CD14-positive monocyte (primary cell): ENCODE results near the gene ARL14. TPM values are rescaled to one million over a fixed set of nuclear protein-coding genes. Genes with fewer than 3 reads are reported as not detected.

Experiments
- DNase-seq, 3 donors: peaks; one replicate each; pipeline ENCODE4 v3.0.0-alpha.2; 2011 to 2022
- H2AFZ ChIP-seq: 2 replicates; pipeline ENCODE4 v1.6.0; 2012; ENCODE audit warnings: mild to moderate bottlenecking, low read depth, low read length, inconsistent platforms; ENCODE audit not compliant: insufficient read depth, poor library complexity, severe bottlenecking
- H3K27ac ChIP-seq, 2 donors: 1 replicate in 1 of 2; 2 replicates in 1 of 2; pipeline ENCODE4 v1.5.1; 2012 to 2013; ENCODE audit warnings: low read length in 2 of 2, control low read depth in 1 of 2, inconsistent platforms in 1 of 2, low read depth in 1 of 2, mild to moderate bottlenecking in 1 of 2
- H3K27me3 ChIP-seq, 2 donors: one replicate each; pipeline versions ENCODE4 v1.6.0 to v1.6.1; 2011 to 2013; ENCODE audit warnings: low read length in 2 of 2; ENCODE audit not compliant: control insufficient read depth in 2 of 2, insufficient read depth in 2 of 2
- H3K36me3 ChIP-seq, 2 donors: replicated peaks in 1 of 2; 1 replicate in 1 of 2; 2 replicates in 1 of 2; pipeline versions ENCODE4 v1.5.1 to v1.6.1; 2012 to 2013; ENCODE audit warnings: low read length in 2 of 2, control low read depth in 1 of 2, inconsistent platforms in 1 of 2, mild to moderate bottlenecking in 1 of 2; ENCODE audit not compliant: insufficient read depth in 2 of 2, control insufficient read depth in 1 of 2
- H3K4me1 ChIP-seq, 2 donors: 1 replicate in 1 of 2; 2 replicates in 1 of 2; pipeline versions ENCODE4 v1.5.1 to v1.6.1; 2012 to 2013; ENCODE audit warnings: low read length in 2 of 2, control low read depth in 1 of 2, inconsistent platforms in 1 of 2, mild to moderate bottlenecking in 1 of 2, moderate library complexity in 1 of 2; ENCODE audit not compliant: insufficient read depth in 2 of 2, control insufficient read depth in 1 of 2
- H3K4me2 ChIP-seq: replicated peaks from 2 replicates; pipeline ENCODE3; 2012; ENCODE audit warnings: low read length, moderate library complexity, mild to moderate bottlenecking; ENCODE audit not compliant: poor library complexity, severe bottlenecking; ENCODE audit errors: extremely low read depth
- H3K4me3 ChIP-seq, 3 experiments: fragments of 200-600 bp in 1 of 3; sonication (generic) in 1 of 3; replicated peaks in 1 of 3; 1 replicate in 2 of 3; 2 replicates in 1 of 3; pipeline ENCODE4 v1.5.1; 2011 to 2013; ENCODE audit warnings: low read length in 3 of 3, mild to moderate bottlenecking in 3 of 3, control low read depth in 2 of 3, low read depth in 2 of 3, inconsistent platforms in 1 of 3, moderate library complexity in 1 of 3
- H3K79me2 ChIP-seq: 2 replicates; pipeline ENCODE4 v1.6.0; 2012; ENCODE audit warnings: mild to moderate bottlenecking, control low read depth, inconsistent platforms, low read length, moderate library complexity; ENCODE audit not compliant: insufficient read depth
- H3K9ac ChIP-seq: 2 replicates; pipeline ENCODE4 v1.6.0; 2017; ENCODE audit warnings: low read length, mild to moderate bottlenecking; ENCODE audit not compliant: insufficient read depth, poor library complexity, severe bottlenecking
- H3K9me3 ChIP-seq, 2 donors: replicated peaks in 1 of 2; 1 replicate in 1 of 2; 2 replicates in 1 of 2; pipeline versions ENCODE4 v1.5.1 to v1.6.1; 2012 to 2013; ENCODE audit warnings: low read length in 2 of 2, control low read depth in 1 of 2; ENCODE audit not compliant: control insufficient read depth in 1 of 2, insufficient read depth in 1 of 2
- H4K20me1 ChIP-seq: 2 replicates; pipeline ENCODE4 v1.6.0; 2012; ENCODE audit warnings: mild to moderate bottlenecking, low read length, control low read depth, moderate library complexity; ENCODE audit not compliant: insufficient read depth
- H3K27ac Mint-ChIP-seq, 7 donors: one replicate each; pipeline ENCODE4 v1.8.0; 2020; ENCODE audit warnings: mild to moderate bottlenecking in 7 of 7, mixed read lengths in 7 of 7, moderate library complexity in 6 of 7, inconsistent platforms in 2 of 7
- H3K27me3 Mint-ChIP-seq, 3 donors: one replicate each; pipeline ENCODE4 v1.8.0; 2021 to 2022; ENCODE audit warnings: low read depth in 3 of 3, mild to moderate bottlenecking in 3 of 3, mixed read lengths in 3 of 3, moderate library complexity in 3 of 3, inconsistent platforms in 1 of 3
- H3K36me3 Mint-ChIP-seq, 2 donors: one replicate each; pipeline ENCODE4 v1.8.0; 2020; ENCODE audit warnings: mixed read lengths in 2 of 2, inconsistent platforms in 1 of 2, mild to moderate bottlenecking in 1 of 2
- H3K4me1 Mint-ChIP-seq: one replicate; pipeline ENCODE4 v1.8.0; 2020; ENCODE audit warnings: mild to moderate bottlenecking, mixed read lengths
- H3K4me3 Mint-ChIP-seq, 2 donors: one replicate each; pipeline ENCODE4 v1.8.0; 2020; ENCODE audit warnings: mild to moderate bottlenecking in 2 of 2, mixed read lengths in 2 of 2, moderate library complexity in 1 of 2
- H3K9me3 Mint-ChIP-seq, 7 donors: one replicate each; pipeline ENCODE4 v1.8.0; 2020 to 2022; ENCODE audit warnings: mixed read lengths in 7 of 7, mild to moderate bottlenecking in 6 of 7, moderate library complexity in 6 of 7, inconsistent platforms in 2 of 7
- WGBS: methylation state at CpG from one replicate; pipeline ENCODE4 v1.1.5; 2013; ENCODE audit warnings: missing lambda C conversion rate; ENCODE audit not compliant: insufficient coverage; 5-methylcytosine and 5-hydroxymethylcytosine counted together
- intact Hi-C, 2 donors: fragments of 100-400 bp; cut with micrococcal nuclease; formaldehyde crosslinking; loops; one replicate each; pipeline versions ENCODE4 v1.15.0 to v1.15.1; 2023
- polyA plus RNA-seq, 3 donors: library from polyadenylated mRNA; depleted of rRNA in 1 of 3; unstranded in 2 of 3; stranded (reverse) in 1 of 3; fragments of 300-500 nt in 2 of 3; fragments of >200 nt in 1 of 3; fragmentation: Illumina TruSeq in 2 of 3; gene quantifications; 1 replicate in 2 of 3; 2 replicates in 1 of 3; pipeline ENCODE4 v1.2.3, GENCODE V29; 2012 to 2021
- TF ChIP-seq, protein P1 (sequence below): fragments of 200-600 bp; IDR thresholded peaks from one replicate; pipeline ENCODE4 v1.8.0; 2022; ENCODE audit warnings: antibody characterized with exemption, mild to moderate bottlenecking

The ARL14 gene
- polyA plus RNA-seq, 3 donors = not detected

DNA sequence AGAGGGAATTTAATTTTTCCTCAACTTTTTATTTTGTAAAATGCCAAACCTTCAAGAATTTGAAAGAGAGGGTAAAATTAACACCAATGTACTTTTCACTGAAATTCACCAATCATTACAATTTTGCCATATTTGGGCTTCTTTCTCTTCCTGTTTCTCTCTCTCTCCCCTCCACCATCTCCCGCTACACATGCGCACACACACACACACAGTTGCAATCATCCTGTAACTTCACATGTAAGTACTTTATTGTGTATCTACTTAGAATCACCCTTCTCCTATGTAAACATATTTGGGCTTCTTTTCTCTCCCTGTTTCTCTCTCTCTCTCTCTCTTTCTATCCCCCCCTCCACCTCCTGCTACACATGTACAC lies 7.4 kb downstream of the ARL14 start:
- Mint-ChIP-seq H3K4me1 (no peaks in the 10 kb centered on the region), H3K4me3 (no peak overlapping the region), H3K27ac (no peak overlapping the region), H3K27me3 (peaks cover 2 to 4% (median 4%) of the 10 kb centered on the region in 3 donors), H3K36me3 (no peaks in the 10 kb centered on the region), H3K9me3 (peaks cover 0 to 2% (median 0%) of the 10 kb centered on the region in 7 donors)
- no peak for DNase-seq
- Histone ChIP-seq H3K27me3 (no peaks in the 10 kb centered on the region), H3K79me2 (no peaks in the 10 kb centered on the region), H3K4me2 (no peak overlapping the region), H4K20me1 (no peaks in the 10 kb centered on the region), H2AFZ (no peak overlapping the region), H3K36me3 (no peaks in the 10 kb centered on the region), H3K4me1 (no peaks in the 10 kb centered on the region), H3K9ac (no peak overlapping the region), H3K4me3 (no peak overlapping the region), H3K9me3 (no peaks in the 10 kb centered on the region), H3K27ac (no peak overlapping the region)
- 67% methylated on average over 2 of the region's 2 CpGs for WGBS
- intact Hi-C loops = no loop called here
- TF ChIP-seq, protein P1, sequence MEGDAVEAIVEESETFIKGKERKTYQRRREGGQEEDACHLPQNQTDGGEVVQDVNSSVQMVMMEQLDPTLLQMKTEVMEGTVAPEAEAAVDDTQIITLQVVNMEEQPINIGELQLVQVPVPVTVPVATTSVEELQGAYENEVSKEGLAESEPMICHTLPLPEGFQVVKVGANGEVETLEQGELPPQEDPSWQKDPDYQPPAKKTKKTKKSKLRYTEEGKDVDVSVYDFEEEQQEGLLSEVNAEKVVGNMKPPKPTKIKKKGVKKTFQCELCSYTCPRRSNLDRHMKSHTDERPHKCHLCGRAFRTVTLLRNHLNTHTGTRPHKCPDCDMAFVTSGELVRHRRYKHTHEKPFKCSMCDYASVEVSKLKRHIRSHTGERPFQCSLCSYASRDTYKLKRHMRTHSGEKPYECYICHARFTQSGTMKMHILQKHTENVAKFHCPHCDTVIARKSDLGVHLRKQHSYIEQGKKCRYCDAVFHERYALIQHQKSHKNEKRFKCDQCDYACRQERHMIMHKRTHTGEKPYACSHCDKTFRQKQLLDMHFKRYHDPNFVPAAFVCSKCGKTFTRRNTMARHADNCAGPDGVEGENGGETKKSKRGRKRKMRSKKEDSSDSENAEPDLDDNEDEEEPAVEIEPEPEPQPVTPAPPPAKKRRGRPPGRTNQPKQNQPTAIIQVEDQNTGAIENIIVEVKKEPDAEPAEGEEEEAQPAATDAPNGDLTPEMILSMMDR = no peak

DNA sequence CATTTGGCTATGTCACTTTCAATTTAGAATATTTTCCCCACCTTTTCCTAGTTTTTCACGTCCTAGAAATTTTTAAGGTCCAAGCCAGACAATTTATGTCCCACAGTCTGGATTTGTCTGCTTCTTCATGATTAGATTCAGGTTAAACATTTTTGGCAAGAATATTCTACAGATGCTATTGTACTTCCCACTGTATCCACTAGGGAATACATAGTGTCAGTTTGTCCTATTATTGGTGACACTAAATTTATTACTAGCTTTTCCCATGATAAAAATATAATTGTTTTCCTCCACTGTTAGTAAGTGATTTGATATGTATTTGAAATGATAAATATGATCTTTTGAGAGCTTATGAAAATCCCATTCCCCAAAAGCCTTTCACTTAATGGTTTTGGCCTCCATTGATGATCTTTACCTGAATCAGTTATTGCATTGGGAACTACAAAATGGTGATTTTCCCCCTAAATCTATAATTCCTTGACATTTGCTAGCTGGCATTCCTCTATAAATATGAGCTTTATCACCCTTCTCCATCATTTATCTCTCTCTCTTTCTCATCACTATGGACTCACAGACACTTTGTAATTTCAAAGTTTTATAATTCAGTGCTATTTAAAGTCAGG lies 8.3 kb downstream of the ARL14 start:
- Histone ChIP-seq H3K79me2 (no peaks in the 10 kb centered on the region), H3K4me2 (no peak overlapping the region), H3K27me3 (no peaks in the 10 kb centered on the region), H4K20me1 (no peaks in the 10 kb centered on the region), H3K36me3 (no peaks in the 10 kb centered on the region), H3K4me3 (no peak overlapping the region), H3K9me3 (no peaks in the 10 kb centered on the region), H2AFZ (no peak overlapping the region), H3K27ac (no peak overlapping the region), H3K4me1 (no peaks in the 10 kb centered on the region), H3K9ac (no peak overlapping the region)
- Mint-ChIP-seq H3K27me3 (peaks cover 2 to 4% (median 2%) of the 10 kb centered on the region in 3 donors), H3K9me3 (peaks cover 0 to 2% (median 0%) of the 10 kb centered on the region in 7 donors), H3K4me3 (no peak overlapping the region), H3K27ac (no peak overlapping the region), H3K36me3 (no peaks in the 10 kb centered on the region), H3K4me1 (no peaks in the 10 kb centered on the region)
- no peak for DNase-seq
- intact Hi-C loops = no loop called here
- TF ChIP-seq, protein P1 = peak; percentile 37
- WGBS = no CpG with 5 or more reads among the region's 1 CpG
